Measurements from ENCODE around the gene GXYLT2. TPM values are rescaled to one million over a fixed set of nuclear protein-coding genes. Genes with fewer than 3 reads are reported as not detected.
"Not testable (repeated sequence)": the region's sequence is repeated elsewhere in the genome, so short reads cannot be mapped to it uniquely, and the experiment has no call there.

Gene GXYLT2
- total and polyA plus RNA-seq, 8 donors = 12.4 to 27.9 (median 16.7) TPM

GRCh38 chr3:72998466-72998865, 110.6 kb downstream of the GXYLT2 start:
- no peak for ATAC-seq
- H3K4me3 ChIP-seq = peak overlapping the region; percentile 88 to 91
- H3K27ac ChIP-seq = no peak overlapping the region
- H3K4me1 ChIP-seq = peaks cover 17 to 62% of the 10 kb centered on the region in 2 donors
- no peaks in the 10 kb centered on the region for H3K27me3 ChIP-seq
- peaks cover 0 to 22% of the 10 kb centered on the region in 2 donors for H3K36me3 ChIP-seq
- H3K9me3 ChIP-seq = no peaks in the 10 kb centered on the region
- peak in 2 of 4 donors; percentile 16 to 28 for DNase-seq
- intact Hi-C loops (cut with DNase I) = no loop called here
- no peak for TF ChIP-seq CTCF (IDR thresholded peaks at IDR 0.05)

- no peak for TF ChIP-seq CTCF (IDR thresholded peaks at IDR 0.05)
- H3K4me1 ChIP-seq = peaks cover 17 to 70% of the 10 kb centered on the region in 2 donors
- intact Hi-C loops (cut with DNase I) = no loop called here
Measured at GRCh38 chr3:72999951-73000350, 112.1 kb downstream of the GXYLT2 start.

GRCh38 chr3:73003050-73003449, 115.2 kb downstream of the GXYLT2 start:
- intact Hi-C loops (cut with DNase I); DNase-seq; H3K27me3 ChIP-seq; ATAC-seq; H3K4me3 ChIP-seq; H3K27ac ChIP-seq; H3K9me3 ChIP-seq: not testable (repeated sequence)
- Histone ChIP-seq H3K4me1 (peaks cover 16 to 62% of the 10 kb centered on the region in 2 donors), H3K36me3 (peaks cover 2 to 61% of the 10 kb centered on the region in 2 donors)

More at GRCh38 chr3:72999951-73000350, 112.1 kb downstream of the GXYLT2 start:
- Histone ChIP-seq H3K9me3 (no peaks in the 10 kb centered on the region), H3K36me3 (peaks cover 0 to 30% of the 10 kb centered on the region in 2 donors), H3K27ac (peak overlapping the region in 1 of 2 donors; percentile 42), H3K4me3 (peak overlapping the region; percentile 3 to 91), H3K27me3 (no peaks in the 10 kb centered on the region)
- ATAC-seq (no peak), DNase-seq (no peak)

GRCh38 chr3:73004316-73004715, 116.5 kb downstream of the GXYLT2 start:
- intact Hi-C loops (cut with DNase I) = no loop called here
- Histone ChIP-seq H3K27ac (no peak overlapping the region), H3K27me3 (no peaks in the 10 kb centered on the region), H3K9me3 (no peaks in the 10 kb centered on the region), H3K4me1 (peaks cover 8 to 60% of the 10 kb centered on the region in 2 donors), H3K4me3 (no peak overlapping the region), H3K36me3 (peaks cover 2 to 64% of the 10 kb centered on the region in 2 donors)
- no peak for DNase-seq
- no peak for TF ChIP-seq CTCF (IDR thresholded peaks at IDR 0.05)
- ATAC-seq = no peak

- Histone ChIP-seq H3K27ac (no peak overlapping the region), H3K27me3 (no peaks in the 10 kb centered on the region), H3K4me1 (peaks cover 0 to 28% of the 10 kb centered on the region in 2 donors), H3K9me3 (no peaks in the 10 kb centered on the region), H3K36me3 (peaks cover 2 to 55% of the 10 kb centered on the region in 2 donors), H3K4me3 (no peak overlapping the region)
- intact Hi-C loops (cut with DNase I) = no loop called here
- no peak for DNase-seq
- ATAC-seq = no peak
- no peak for TF ChIP-seq CTCF (IDR thresholded peaks at IDR 0.05)
Measured at GRCh38 chr3:73007992-73008712, 120.3 kb downstream of the GXYLT2 start.
